Dedifferentiated amniotic fluid mesenchymal stem cell (primary cell): ENCODE data around the gene PTPRM.

Source experiments
- DNase-seq: peaks from one replicate; pipeline ENCODE4 v3.0.0-alpha.2; 2016; ENCODE audit errors: extremely low spot score

PTPRM gene

DNA sequence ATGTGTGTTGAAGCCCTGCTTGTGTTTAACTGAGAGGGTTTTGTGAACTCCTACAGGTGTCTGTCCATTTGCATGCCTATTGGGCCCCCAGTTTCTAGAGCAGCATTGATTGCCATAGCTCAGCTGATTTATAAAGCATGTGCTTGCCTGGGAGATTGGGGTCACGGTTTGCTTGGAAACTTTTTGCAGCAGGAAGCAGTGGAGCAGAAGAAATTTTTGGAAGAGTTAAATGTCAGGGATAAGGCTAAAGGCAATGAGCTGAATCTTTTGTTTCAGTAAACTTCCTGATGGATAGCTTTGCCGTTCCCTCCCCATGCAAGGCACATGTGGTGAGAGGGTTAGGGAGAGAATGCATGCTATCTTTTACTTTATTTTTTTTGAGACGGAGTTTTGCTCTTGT lies 102.2 kb downstream of the PTPRM start:
- DNase-seq = no peak

GRCh38 chr18:7671105-7671504 lies 104.0 kb downstream of the PTPRM start:
- DNase-seq = no peak

- no peak for DNase-seq
Observed at GRCh38 chr18:7676253-7676873, 109.2 kb downstream of the PTPRM start.

GRCh38 chr18:7677001-7677400 lies 109.9 kb downstream of the PTPRM start:
- DNase-seq = peak; percentile 50

DNA sequence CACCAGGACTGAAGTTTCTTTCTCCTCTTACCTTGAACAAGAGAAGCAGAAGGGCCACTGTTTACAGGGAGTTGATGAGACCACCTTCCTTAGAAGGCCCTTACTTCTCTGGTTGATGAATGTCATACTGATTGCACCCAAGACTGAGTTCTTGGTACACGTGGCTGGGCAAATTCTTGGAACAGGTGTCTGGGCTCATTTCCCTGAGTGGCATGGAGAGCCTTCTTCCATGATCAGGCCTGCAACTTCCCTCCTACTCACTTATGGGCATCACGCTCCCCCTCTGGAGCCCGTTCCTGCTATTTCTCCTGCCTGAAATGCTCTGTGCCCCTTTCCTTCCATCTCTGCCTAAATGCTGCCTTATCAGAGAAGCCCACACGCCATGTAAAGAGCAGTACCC lies 110.3 kb downstream of the PTPRM start:
- no peak for DNase-seq

DNA sequence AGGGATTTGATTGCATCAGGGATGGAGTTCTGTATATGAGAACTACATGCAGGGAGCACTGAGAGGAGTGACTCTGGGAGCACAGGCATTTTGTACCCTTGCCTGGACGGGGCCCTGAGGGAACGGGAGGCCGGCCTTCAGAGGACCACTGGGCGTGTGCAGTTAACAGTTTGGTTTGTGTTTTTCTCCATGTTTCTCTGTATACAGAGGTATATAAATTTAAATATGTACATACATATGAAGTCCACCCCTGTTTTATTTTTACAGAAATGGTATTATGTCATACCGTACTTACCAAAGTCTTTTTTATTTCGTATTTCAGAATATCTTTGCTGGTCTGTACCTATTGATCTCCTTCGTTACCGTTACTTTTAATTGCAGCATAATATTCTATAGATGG lies 111.3 kb downstream of the PTPRM start:
- DNase-seq = no peak

GRCh38 chr18:7678801-7679200 lies 111.7 kb downstream of the PTPRM start:
- DNase-seq = no peak

- DNase-seq = no peak
Observed at GRCh38 chr18:7681298-7681697, 114.2 kb downstream of the PTPRM start.

- no peak for DNase-seq
Observed at GRCh38 chr18:7682321-7682720, 115.2 kb downstream of the PTPRM start.

GRCh38 chr18:7683753-7684152 lies 116.6 kb downstream of the PTPRM start:
- DNase-seq = no peak

DNA sequence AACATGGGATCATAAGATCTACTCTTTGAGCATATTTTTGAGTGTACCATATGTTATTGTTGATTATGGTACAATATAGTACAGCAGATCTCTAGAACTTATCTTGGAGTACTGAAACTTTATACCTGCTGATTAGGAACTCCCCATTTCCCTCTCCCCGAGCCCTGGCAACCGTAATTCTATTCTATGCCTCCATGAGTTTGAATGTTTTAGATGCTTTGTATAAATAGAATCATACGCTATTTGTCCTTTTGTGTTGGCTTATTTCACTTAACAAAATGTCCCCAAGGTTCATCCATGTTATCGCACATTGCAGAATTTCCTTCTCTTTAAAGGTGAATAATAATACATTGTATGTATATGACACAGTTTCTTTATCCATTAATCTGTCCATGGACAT lies 117.2 kb downstream of the PTPRM start:
- no peak for DNase-seq

GRCh38 chr18:7684966-7685365 lies 117.8 kb downstream of the PTPRM start:
- no peak for DNase-seq

- no peak for DNase-seq
Observed at GRCh38 chr18:7686278-7686677, 119.2 kb downstream of the PTPRM start.

DNA sequence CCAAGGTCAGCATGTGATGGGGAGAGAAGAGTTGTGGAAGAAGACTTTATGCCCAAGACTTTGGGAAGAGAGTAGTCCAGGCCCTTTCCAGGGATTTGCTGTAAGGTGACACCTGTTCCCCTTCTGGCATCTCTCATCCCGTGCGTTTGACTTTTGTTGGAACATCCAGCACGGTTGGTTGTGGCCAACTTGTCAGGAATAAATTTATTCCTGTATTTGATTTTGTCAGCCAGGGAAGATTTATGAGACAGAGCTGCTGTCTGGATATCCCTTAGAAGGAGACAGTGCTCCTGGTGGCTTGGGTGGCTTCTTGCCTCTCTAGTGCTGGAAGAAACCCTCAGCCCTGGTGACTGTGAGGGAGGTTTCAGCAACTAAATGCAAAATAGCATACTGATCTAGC lies 121.5 kb downstream of the PTPRM start:
- DNase-seq = no peak

- no peak for DNase-seq
Observed at GRCh38 chr18:7691206-7691605, 124.1 kb downstream of the PTPRM start.

- DNase-seq = peak; percentile 62
Observed at GRCh38 chr18:7696780-7697179, 129.7 kb downstream of the PTPRM start.

DNA sequence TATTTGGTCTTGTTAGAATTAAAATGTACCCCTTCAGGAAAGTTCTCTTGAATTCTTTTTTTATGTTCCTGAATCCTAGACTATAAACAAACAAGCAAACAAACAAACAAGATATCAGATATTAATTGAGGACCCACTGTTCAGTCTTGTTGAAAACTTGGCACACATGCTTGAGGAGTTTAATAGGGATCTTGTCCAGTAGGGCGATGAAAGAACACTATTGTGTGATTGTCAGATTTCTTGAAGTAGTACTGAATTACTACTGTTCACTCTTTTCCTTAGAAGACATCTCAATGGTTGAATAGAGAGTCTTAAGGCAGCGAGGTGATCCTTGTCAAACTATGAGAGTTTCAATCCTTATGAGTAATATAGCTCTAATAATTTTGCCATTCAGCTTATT lies 130.2 kb downstream of the PTPRM start:
- DNase-seq = no peak

DNA sequence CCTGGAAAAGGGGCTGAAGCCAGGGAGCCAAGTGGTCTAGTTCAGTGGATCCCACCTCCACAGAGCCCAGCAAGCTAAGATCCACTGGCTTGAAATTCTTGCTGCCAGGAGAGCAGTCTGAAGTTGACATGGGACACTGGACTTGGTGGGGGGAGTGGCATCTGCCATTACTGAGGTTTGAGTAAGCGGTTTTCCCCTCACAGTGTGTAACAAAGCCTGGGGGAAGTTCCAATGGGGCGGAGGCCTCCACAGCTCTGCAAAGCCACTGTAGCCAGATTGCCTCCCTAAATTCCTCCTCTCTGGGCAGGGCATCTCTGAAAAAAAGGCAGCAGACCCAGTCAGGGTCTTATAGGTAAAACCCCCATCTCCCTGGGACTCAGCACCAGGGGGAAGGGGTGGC lies 144.4 kb downstream of the PTPRM start:
- no peak for DNase-seq

DNA sequence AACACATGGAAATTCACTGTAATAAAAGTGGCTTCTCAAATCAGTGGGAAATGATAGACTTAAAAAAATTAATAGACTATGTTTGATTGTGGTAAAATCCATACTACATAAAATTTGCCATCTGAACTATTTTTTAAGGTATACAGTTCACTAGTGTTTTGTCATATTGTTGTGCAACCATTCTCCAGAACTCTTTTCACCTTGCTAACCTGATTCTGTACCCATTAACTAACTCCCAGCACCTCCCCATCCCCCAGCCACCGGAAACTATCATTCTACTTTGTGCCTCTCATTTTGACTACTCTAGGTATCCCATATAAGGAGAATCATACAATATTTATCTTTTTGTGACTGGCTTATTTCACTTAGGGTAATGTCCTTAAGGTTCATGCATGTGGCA lies 153.3 kb downstream of the PTPRM start:
- no peak for DNase-seq

DNA sequence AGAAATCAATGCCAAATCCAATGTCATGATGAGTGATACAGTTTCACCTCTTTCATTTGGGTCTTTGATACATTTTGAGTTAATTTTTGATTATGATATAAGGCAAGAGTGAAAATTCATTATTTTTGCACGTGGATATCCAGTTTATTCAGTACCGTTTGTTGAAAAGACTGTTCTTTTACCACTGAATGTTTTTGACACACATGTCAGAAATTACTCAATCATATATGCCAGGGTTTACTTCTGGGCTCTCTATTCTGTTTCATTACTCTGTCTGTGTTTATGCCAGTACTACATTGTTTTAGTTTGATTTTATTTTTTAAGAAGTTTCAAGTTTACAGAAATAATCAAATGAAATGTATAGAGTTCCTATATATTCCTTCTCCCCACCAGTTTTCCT lies 154.4 kb downstream of the PTPRM start:
- DNase-seq = no peak

DNA sequence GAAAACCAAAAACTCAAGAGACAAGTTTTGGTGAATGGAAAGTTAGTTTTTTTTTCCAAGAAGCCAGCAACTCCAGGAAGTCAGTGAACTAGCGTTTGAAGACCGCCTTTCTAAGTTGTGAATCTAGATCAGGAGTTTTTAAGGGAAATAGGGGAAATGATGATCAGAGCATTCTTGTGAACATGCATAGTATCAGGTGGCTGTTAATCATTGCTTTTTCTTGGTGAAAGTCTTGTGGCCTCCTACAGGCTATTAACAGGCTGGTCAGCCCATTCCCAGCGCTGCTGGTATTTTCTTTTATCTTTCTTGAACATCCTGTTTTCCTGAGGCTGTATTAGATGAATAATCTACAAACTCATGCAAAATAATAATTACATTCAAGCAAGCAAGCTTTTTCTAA lies 155.8 kb downstream of the PTPRM start:
- no peak for DNase-seq

- DNase-seq = no peak
Observed at GRCh38 chr18:7723558-7723957, 156.4 kb downstream of the PTPRM start.

GRCh38 chr18:7725473-7725872 lies 158.4 kb downstream of the PTPRM start:
- DNase-seq = no peak

- DNase-seq = no peak
Observed at GRCh38 chr18:7725897-7726296, 158.8 kb downstream of the PTPRM start.

DNA sequence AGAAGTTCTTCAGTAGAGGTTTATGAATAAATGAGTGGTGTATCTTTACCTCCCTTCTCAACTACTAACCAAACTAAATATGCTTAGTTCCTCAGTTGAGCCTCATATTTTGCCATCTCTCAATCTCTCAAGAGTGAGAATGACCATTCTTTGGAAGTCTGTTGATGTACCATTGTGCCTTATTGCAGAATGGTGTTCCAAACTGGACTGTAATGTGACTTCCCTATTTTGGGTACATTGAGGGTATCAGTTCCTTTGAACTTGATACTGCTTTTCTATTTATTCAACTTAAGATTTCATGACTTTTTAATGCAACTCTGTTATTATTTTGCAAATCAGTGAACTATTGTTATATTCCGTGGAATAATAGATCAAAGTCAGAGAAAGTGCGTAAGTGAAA lies 159.4 kb downstream of the PTPRM start:
- no peak for DNase-seq
